Stimulated activated CD4-positive, alpha-beta T cell treated with anti-CD3 and anti-CD28 coated beads, Interleukin-1b, Interleukin-23, amount 100 ng/mL, for 1 hour (primary cell): ENCODE measurements around the gene FAHD2B.
"Not testable (repeated sequence)": the region's sequence is repeated elsewhere in the genome, so short reads cannot be mapped to it uniquely, and the experiment has no call there.

Experiments
- DNase-seq, 2 donors: peaks; one replicate each; pipeline ENCODE4 v3.0.0-alpha.2; 2020; ENCODE audit warnings: low read depth in 2 of 2

The FAHD2B gene

DNA sequence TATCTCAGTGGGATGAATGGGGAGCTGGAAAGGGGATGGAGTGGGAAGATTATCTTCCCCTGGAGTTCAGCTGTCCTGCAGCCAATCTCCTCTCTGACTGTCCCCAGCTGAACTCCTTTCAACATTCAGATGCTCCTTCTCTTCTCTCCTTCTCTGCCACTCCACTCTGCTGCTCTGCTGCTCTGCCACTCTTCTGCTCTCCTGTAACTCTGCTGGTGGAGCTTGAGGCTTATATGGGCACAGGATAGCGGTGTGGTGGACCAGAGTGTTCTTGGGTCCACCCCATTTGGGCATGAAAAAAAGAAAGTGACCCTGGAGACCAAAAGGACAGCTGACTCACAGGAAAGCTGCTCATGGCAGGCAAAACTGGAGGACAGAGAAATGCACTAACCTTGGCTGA lies 26.6 kb downstream of the FAHD2B start:
- no peak for DNase-seq

DNA sequence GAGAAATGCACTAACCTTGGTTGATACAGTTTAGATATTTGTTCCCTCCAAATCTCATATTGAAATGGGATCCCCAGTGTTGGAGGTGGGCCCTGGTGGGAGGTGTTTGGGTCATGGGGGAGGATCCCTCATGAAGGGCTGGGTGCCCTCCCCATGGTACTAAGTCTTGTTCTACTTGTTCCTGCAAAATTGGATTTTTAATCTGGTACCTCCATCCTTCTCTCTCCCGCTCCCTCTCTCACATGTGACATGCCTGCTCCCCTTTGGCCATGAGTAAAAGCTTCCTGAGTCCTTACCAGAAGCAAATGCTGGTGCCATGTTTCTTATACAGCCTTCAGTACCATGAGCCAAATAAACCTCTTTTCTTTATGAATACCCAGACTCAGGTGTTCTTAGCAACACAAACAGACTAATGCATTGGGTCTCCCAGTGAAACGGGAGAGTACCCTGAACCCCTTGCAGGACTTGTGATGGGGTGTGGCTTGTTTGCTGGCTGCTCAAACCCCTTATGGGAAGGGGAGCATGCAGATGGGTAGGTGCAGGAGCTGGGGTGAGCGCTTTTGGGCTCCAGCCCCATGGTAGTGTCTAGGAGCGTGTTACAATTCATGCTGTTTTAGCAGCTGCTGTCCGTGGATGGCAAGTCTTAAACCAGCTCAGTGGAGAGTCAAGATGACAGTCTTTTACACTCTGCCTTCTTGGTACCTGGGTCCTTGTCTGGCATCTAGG lies 27.2 kb downstream of the FAHD2B start:
- no peak for DNase-seq

GRCh38 chr2:97066030-97066429 lies 28.7 kb downstream of the FAHD2B start:
- not testable (repeated sequence) for DNase-seq

- not testable (repeated sequence) for DNase-seq
Observed at GRCh38 chr2:97062020-97062419, 32.7 kb downstream of the FAHD2B start.

GRCh38 chr2:97059782-97060181 lies 34.9 kb downstream of the FAHD2B start:
- DNase-seq = not testable (repeated sequence)

DNA sequence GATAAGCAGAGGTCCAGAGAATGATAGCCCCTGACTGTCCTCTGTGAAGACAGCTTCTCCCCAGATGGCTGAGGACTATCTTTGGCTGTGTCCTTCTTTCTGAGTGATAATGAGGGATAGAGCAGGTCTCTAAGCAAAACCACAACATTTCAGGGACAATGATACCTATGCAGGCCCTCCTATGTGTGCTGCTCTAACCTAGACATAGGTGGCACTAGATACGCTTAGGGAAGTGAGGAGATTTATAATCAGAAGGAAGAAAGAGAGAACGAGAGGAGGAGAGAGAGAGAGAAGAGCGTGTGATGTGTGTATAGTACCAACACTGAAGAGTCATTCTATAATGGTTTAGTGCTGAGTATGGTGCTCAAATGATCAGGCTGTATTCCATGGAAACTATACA lies 38.5 kb downstream of the FAHD2B start:
- DNase-seq = not testable (repeated sequence)

DNA sequence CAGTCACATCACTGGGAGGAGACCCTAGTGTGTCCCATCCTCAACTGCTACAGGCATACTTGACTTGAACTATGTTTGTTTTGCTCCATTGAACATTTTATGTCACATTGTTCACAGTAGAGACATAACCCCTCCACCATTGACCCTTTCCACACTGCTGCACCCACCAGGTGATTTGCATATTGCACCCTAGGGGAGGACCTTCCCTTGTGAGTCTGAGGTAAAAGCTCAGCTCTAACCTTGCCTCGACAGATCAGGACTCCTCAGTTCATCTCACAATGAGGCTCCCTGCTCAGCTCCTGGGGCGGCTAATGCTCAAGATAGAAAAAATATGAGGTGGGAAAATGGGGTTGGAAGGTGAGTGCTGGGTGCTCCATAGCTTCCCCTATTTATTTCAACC lies 44.6 kb downstream of the FAHD2B start:
- DNase-seq = not testable (repeated sequence)

DNA sequence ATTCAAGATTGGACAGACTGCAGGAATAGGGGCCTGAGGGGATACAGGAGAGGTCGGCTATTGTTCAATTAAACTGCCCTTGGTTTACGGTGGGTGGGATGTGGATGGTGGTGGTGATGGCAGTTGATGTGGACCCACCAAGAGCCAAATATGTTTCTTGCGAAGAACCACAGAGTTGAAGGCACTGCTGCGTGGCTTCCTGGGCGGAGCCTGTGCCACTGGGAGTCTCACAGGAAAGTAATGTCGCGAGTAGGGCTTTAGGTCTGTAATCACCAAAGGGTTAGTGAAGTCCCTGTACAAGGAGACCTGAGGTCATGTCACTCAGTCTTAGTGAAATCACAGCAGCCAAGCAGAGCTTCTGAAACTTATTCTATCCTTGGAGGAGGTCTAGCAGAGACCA lies 46.2 kb downstream of the FAHD2B start:
- DNase-seq = not testable (repeated sequence)

- not testable (repeated sequence) for DNase-seq
Observed at GRCh38 chr2:97046676-97047075, 48.0 kb downstream of the FAHD2B start.

DNA sequence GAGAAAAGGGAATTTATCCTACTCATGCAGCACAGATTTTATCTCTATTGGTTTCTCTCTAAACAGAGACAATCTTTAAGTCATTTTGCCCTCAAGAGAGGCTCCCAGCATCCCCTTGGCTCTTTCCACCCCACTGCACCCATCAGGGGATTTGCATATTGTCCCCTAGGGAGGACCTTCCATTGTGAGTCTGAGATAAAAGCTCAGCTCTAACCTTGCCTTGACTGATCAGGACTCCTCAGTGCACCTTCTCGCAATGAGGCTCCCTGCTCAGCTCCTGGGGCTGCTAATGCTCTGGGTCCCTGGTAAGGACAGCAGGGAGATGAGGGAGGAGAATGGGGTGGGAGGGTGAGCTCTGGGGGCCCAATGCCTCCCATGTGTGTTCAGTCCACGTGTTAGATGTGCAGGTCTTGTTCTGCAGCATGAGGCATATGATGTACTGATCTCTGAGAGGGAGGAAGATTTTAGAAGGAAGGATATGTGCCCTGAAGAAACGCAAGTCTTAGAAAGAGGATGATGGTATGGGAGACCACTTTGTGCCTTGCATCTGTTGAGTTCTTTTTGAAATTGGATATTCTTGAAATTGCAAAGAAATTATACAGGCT lies 48.7 kb downstream of the FAHD2B start:
- not testable (repeated sequence) for DNase-seq
